IgD-negative memory B cell (primary cell): Measurements from ENCODE around the gene STIMATE. TPM values are rescaled to one million over a fixed set of nuclear protein-coding genes. Genes with fewer than 3 reads are reported as not detected.

Source experiments
- H3K27ac Mint-ChIP-seq, 3 donors: one replicate each; pipeline ENCODE4 v1.8.0; 2020 to 2022; ENCODE audit warnings: mild to moderate bottlenecking in 3 of 3, mixed read lengths in 3 of 3, moderate library complexity in 1 of 3
- H3K27me3 Mint-ChIP-seq: one replicate; pipeline ENCODE4 v1.8.0; 2021; ENCODE audit warnings: mixed read lengths
- H3K36me3 Mint-ChIP-seq: one replicate; pipeline ENCODE4 v1.8.0; 2020; ENCODE audit warnings: mild to moderate bottlenecking, mixed read lengths
- H3K4me1 Mint-ChIP-seq, 3 donors: one replicate each; pipeline ENCODE4 v1.8.0; 2020 to 2022; ENCODE audit warnings: mixed read lengths in 3 of 3, mild to moderate bottlenecking in 1 of 3
- H3K4me3 Mint-ChIP-seq, 4 donors: one replicate each; pipeline ENCODE4 v1.8.0; 2020 to 2022; ENCODE audit warnings: mild to moderate bottlenecking in 4 of 4, mixed read lengths in 4 of 4, moderate library complexity in 3 of 4
- H3K9me3 Mint-ChIP-seq, 3 donors: one replicate each; pipeline ENCODE4 v1.8.0; 2020 to 2021; ENCODE audit warnings: mixed read lengths in 3 of 3, mild to moderate bottlenecking in 1 of 3
- polyA plus RNA-seq: library from polyadenylated mRNA; unstranded; fragments of 300-500 nt; fragmentation: Illumina TruSeq; gene quantifications from one replicate; pipeline ENCODE4 v1.2.3, GENCODE V29; 2021

Gene STIMATE
- polyA plus RNA-seq, 1 donor from 2014 or later: 8.3 TPM

DNA sequence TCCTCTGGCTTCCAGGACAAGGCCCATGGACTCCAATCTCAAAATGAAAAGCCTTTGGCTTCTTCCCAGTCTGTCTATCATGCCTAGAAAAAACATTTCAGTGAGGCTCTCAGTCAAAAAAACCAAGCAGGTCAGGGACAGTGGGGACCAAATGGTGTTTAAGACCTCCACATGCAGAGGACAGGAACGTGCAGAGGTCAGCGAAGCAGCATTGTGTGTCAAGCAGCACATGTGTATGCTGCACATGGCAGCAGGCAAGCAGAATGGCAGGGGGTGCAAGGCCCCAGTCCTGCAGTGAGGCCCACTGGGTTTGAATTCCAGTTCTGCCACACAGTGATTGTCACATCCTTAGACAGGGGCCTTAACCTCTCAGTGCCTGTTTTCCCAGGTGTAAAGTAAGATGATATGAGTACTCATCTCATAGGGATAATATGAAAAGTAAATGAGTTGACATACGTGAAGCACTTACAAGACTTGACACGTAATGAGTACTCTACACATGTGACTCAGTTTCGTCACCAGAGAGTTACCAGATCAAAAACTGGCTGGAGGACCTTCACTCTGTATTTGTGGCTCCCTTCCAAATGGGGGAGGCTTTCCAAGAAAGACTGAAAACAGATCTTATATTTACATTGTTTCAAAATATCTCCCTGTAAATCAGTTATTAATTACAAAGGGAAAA lies 11.2 kb downstream of the STIMATE start:
- peaks cover 17% of the 10 kb centered on the region for H3K36me3 Mint-ChIP-seq
- H3K27ac Mint-ChIP-seq: no peak overlapping the region
- H3K4me1 Mint-ChIP-seq: peaks cover 2 to 6% (median 4%) of the 10 kb centered on the region in 3 donors
- no peak overlapping the region for H3K4me3 Mint-ChIP-seq
- no peaks in the 10 kb centered on the region for H3K27me3 Mint-ChIP-seq
- H3K9me3 Mint-ChIP-seq: peaks cover 0 to 6% (median 0%) of the 10 kb centered on the region in 3 donors

DNA sequence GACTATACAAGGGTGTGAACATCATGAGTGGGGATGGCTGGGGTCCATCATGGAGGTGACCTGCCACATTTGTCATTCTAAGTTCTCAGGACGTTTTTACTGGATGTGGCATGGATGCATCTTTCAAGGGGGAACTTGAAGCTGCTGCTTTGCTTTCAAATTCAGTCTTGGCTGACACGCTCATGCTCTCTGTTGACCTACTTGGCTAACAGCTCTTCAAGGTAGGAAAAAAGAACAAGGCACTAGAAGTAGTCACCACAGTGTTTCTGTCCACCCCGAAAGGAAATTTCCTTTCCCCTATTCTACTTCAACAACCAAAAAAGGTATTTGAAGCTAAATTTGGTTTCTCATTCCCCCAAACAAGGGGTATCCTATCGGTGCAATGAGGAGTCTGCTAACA lies 15.0 kb downstream of the STIMATE start:
- Mint-ChIP-seq H3K27me3 (no peaks in the 10 kb centered on the region), H3K27ac (no peak overlapping the region), H3K4me3 (no peak overlapping the region), H3K4me1 (peaks cover 0 to 4% (median 4%) of the 10 kb centered on the region in 3 donors), H3K9me3 (peaks cover 0 to 6% (median 0%) of the 10 kb centered on the region in 3 donors), H3K36me3 (peaks cover 14% of the 10 kb centered on the region)

DNA sequence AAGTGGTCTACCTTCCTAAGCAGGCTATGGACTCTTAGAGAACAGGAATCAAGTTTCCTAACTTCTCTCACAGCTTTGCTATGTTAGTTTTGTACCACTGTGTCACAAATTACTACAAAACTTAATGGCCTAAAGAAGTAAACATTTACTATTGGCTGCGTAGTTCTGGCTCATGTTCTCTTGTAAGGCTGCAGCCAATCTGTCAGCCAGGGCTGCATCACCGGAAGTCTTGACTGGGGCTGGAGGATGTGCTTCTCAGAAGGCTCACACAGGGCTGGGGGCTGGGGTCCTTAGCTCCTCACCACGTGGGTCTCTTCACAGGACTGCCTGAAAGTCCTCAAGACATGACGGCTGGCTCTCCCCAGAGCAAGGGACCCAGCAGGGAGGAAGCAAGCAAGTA lies 15.5 kb downstream of the STIMATE start:
- Mint-ChIP-seq H3K27ac (peak overlapping the region in 1 of 3 donors; percentile 9), H3K9me3 (peaks cover 0 to 6% (median 0%) of the 10 kb centered on the region in 3 donors), H3K27me3 (no peaks in the 10 kb centered on the region), H3K4me1 (peaks cover 0 to 4% (median 4%) of the 10 kb centered on the region in 3 donors), H3K4me3 (no peak overlapping the region), H3K36me3 (peaks cover 14% of the 10 kb centered on the region)

DNA sequence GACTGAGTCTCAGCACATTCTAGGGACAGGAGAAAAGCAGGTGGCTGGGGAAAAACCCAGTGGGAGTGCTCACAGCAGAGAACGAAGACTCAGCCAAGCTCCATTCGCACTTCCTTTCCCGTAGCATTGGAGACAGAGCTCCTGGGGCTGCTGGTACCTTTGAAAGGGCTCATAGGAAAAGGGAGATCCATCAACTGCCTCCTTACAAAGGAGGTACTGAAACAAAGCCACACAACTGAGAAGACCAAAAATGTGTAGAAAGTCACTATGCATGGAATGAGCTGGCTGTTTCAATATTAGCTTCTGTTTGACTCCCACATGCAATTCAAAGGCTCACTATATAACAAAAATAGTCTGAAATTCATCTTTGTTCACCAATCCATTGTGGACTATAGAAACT lies 16.9 kb downstream of the STIMATE start:
- Mint-ChIP-seq H3K27me3 (no peaks in the 10 kb centered on the region), H3K4me3 (no peak overlapping the region), H3K27ac (no peak overlapping the region), H3K9me3 (peaks cover 0 to 6% (median 0%) of the 10 kb centered on the region in 3 donors), H3K36me3 (peaks cover 8% of the 10 kb centered on the region), H3K4me1 (peaks cover 4 to 6% (median 4%) of the 10 kb centered on the region in 3 donors)

DNA sequence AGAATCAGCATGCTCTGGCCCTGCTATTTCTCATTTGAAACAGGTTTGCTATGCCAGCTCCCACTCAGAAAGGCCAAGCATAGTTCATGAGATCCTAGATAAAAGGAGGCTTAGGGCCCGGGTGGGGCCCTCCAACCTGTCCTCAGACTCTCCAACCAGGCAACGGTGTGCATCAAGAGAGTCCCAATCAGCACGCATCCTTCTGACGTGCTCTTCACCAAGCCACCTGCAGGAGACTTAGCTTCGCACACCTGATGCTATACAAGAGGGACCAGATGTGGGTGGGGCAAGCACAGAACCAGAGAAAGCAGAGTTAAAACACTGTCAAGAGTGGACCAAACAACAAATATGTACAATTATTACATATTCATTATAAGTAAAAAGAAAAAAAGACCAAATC lies 17.3 kb downstream of the STIMATE start:
- peaks cover 0 to 4% (median 0%) of the 10 kb centered on the region in 3 donors for H3K9me3 Mint-ChIP-seq
- H3K27me3 Mint-ChIP-seq: no peaks in the 10 kb centered on the region
- H3K4me1 Mint-ChIP-seq: peaks cover 6 to 9% (median 8%) of the 10 kb centered on the region in 3 donors
- peaks cover 6% of the 10 kb centered on the region for H3K36me3 Mint-ChIP-seq
- no peak overlapping the region for H3K4me3 Mint-ChIP-seq
- H3K27ac Mint-ChIP-seq: no peak overlapping the region

DNA sequence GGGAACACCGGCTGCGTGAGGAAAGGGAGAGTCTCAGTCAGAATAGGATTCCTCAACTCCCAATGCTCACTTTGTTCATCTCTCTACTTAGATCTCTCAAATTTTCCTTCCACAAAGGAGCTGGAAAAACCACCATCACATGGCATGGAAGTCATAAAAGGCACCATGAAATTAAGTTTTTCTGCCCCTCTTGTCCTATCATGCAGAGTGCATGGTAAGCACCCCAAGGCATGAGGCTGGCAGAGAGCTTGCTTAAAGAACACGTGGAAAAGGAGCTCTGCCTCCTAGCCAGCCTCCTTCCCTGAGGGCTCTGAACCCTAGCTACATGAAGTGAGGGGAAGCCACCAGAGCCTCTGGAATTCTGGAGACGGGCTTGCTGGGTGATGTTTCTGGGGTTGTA lies 17.8 kb downstream of the STIMATE start:
- peaks cover 2% of the 10 kb centered on the region for H3K36me3 Mint-ChIP-seq
- H3K4me3 Mint-ChIP-seq: no peak overlapping the region
- H3K4me1 Mint-ChIP-seq: peaks cover 8 to 12% (median 11%) of the 10 kb centered on the region in 3 donors
- H3K27me3 Mint-ChIP-seq: no peaks in the 10 kb centered on the region
- no peak overlapping the region for H3K27ac Mint-ChIP-seq
- H3K9me3 Mint-ChIP-seq: no peaks in the 10 kb centered on the region

DNA sequence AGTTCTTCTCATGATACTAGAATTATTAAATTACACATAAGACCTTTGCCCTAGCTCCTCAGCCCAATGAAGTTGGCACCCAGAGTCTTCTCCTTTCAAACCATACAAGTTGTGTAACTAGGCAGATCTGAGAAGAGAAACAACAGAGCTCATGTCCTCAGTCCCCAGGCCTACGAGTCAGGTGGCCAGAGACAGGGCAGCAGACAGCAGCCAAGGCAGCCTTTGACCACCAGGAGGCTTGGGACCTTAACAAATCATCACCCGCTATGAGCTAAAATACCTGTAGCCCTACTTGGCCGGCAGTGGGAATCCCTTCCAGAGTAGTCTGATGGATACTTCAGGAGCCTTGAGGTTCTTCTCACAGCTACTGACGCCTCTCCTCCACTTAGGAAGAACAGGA lies 18.3 kb downstream of the STIMATE start:
- peaks cover 2% of the 10 kb centered on the region for H3K36me3 Mint-ChIP-seq
- H3K4me1 Mint-ChIP-seq: peaks cover 6 to 16% (median 11%) of the 10 kb centered on the region in 3 donors
- no peak overlapping the region for H3K27ac Mint-ChIP-seq
- no peak overlapping the region for H3K4me3 Mint-ChIP-seq
- H3K9me3 Mint-ChIP-seq: no peaks in the 10 kb centered on the region
- H3K27me3 Mint-ChIP-seq: no peaks in the 10 kb centered on the region

DNA sequence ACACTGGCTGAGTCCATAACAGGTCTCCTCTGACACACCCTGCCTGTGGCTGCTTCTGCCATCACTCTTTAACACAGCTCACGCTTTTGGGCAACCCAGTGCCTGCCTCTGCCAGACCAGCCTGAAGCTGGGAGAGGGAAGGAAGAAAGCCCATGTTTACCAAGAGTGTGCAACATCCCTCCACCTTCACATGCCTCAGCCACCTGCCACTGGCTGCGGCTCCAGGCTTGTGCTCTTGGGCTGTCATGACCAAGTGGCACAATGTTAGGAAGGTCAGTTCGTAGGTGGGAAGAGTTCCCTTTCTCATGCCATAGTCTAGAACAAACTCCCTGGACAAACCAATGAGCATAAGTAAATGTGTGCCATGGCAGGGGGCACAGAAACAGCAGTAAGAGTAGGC lies 20.3 kb downstream of the STIMATE start:
- Mint-ChIP-seq H3K27ac (no peak overlapping the region), H3K4me3 (no peak overlapping the region), H3K4me1 (peaks cover 6 to 16% (median 11%) of the 10 kb centered on the region in 3 donors), H3K27me3 (no peaks in the 10 kb centered on the region), H3K36me3 (peaks cover 2% of the 10 kb centered on the region), H3K9me3 (no peaks in the 10 kb centered on the region)

DNA sequence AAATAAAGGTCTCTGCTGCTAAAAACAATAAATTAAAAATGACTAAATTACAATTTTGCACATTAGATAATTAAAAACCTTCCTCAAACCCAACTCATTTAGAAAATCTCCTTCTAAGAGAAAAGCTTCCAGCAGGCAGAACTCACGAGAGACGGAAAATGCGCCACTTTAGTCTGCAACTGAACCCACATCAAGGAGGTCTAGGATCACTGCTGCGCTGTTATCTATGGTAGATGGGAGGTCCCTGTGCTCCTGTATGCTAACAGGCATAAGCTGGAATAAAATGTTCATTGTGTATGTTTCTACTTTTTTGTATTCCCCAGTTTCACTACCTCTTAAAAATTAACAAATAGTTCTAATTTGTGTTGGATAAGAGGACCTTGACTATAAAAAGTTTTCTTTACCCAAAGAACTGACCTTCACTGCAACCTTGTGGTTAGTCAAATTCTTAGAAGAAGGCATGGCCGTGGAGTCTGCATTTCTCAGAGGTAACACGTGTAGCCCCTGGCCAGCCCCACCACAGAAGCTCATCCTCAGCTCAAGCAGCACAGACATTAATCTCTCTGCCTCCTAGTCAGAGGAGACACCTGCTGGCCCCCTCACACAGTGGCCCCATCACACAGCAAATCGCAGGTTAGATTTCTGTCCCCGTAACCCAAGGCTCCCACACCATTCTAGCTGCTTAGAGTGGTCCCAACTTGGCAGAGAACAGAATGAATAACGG lies 22.3 kb downstream of the STIMATE start:
- H3K4me3 Mint-ChIP-seq: peak overlapping the region in 2 of 4 donors; percentile 5 to 47
- no peaks in the 10 kb centered on the region for H3K9me3 Mint-ChIP-seq
- H3K4me1 Mint-ChIP-seq: peaks cover 6 to 16% (median 15%) of the 10 kb centered on the region in 3 donors
- peaks cover 2% of the 10 kb centered on the region for H3K36me3 Mint-ChIP-seq
- no peak overlapping the region for H3K27ac Mint-ChIP-seq
- no peaks in the 10 kb centered on the region for H3K27me3 Mint-ChIP-seq

DNA sequence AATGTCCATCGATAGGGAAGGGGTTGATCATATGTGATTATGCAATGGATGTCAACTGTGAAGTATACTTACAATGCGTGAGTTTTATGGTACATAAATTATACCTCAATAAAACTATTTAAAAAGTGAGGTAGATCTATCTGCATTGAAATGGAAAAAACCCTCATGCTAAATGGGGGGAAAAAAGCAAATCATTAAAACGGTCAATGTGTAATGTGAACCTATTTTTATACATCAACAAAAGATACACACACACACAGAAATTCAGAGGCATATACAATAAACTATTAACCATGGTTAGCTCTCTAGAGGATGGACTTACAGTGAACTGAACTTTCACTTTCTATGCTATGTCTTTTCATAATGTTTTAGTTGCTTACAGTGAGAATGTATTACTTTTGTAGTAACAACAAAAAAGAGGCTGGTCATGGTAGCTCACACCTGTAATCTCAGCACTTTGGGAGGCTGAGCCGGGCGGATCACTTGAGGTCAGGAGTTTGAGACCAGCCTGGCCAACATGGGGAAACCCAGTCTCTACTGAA lies 23.1 kb downstream of the STIMATE start:
- H3K36me3 Mint-ChIP-seq: peaks cover 2% of the 10 kb centered on the region
- H3K4me1 Mint-ChIP-seq: peaks cover 6 to 16% (median 15%) of the 10 kb centered on the region in 3 donors
- H3K27ac Mint-ChIP-seq: no peak overlapping the region
- H3K4me3 Mint-ChIP-seq: no peak overlapping the region
- no peaks in the 10 kb centered on the region for H3K9me3 Mint-ChIP-seq
- H3K27me3 Mint-ChIP-seq: no peaks in the 10 kb centered on the region

DNA sequence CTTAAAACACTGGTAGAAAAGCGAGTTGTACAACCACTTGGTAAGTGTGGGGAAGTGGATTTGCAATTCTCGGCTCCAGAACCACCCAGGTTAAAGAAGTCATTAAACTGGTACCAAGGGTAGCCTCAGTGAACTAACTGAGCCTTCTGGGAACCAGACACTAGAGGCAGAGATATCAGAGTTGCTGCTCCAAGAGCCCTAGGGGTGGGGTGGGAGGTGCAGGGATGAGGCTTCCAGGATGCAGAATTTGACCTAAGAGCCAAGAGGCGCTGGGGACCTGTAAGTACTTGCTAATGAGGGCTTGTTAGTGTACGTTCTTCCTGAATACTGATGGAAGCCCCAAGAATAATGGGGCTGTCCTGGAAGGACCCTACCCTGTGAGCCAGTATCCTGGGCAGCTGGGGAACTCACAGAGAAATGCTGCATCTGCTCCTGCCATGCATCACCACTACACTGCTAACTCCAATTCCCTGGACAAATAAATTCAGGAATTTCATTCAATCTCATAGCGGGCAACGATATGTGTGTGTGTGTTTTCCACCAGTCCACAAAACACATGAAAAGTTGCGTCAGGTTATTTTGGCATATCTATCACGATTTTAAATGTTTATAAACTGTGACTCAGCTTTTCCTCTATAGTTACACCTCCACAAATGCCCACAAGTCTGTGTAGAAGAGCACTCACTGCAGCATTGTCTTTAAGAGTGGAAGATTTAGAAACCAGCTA lies 23.8 kb downstream of the STIMATE start:
- Mint-ChIP-seq H3K27ac (no peak overlapping the region), H3K4me1 (peaks cover 6 to 17% (median 16%) of the 10 kb centered on the region in 3 donors), H3K9me3 (no peaks in the 10 kb centered on the region), H3K4me3 (no peak overlapping the region), H3K27me3 (no peaks in the 10 kb centered on the region), H3K36me3 (peaks cover 2% of the 10 kb centered on the region)

DNA sequence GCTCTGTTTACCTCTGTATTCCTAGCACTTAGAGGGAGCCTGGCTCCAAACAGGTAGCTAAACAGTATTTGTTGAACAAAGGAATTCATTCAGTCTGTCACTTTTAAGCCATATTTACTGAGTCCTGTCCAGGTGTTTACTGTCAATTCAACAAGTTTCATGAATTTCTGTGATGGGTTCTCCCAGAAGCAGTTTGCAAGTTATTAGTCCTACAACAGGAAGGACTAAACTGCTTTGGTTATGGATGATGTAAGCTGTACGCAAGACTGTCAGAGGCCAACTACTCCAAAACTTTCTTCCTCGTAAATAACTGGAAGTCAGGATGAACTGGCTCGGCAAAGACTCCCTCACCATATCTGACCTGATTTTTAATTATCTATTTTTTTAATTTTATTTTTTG lies 25.1 kb downstream of the STIMATE start:
- Mint-ChIP-seq H3K27me3 (no peaks in the 10 kb centered on the region), H3K9me3 (no peaks in the 10 kb centered on the region), H3K36me3 (peaks cover 3% of the 10 kb centered on the region), H3K4me3 (no peak overlapping the region), H3K4me1 (peaks cover 6 to 17% (median 16%) of the 10 kb centered on the region in 3 donors), H3K27ac (no peak overlapping the region)

DNA sequence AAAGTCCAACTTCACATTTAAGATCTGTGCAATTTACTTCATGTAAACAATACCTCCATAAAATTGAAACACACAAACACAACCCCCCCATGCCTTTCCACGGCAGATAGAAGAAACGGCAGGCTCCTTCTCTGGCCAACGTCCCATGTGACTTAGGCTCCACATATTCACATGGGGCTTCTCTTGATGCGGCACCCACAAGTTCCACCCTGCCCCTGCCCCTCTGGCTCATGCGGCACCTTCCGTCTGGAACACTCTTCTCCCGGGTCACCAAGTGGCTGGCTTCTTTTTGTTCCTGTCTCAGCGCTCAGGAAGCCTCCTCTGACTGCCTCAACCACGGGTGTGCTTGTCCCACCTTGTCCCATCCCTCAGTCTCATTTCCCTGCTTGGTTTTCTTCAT lies 25.6 kb downstream of the STIMATE start:
- Mint-ChIP-seq H3K27ac (no peak overlapping the region), H3K4me1 (peaks cover 6 to 17% (median 16%) of the 10 kb centered on the region in 3 donors), H3K36me3 (peaks cover 4% of the 10 kb centered on the region), H3K27me3 (no peaks in the 10 kb centered on the region), H3K4me3 (no peak overlapping the region), H3K9me3 (no peaks in the 10 kb centered on the region)

DNA sequence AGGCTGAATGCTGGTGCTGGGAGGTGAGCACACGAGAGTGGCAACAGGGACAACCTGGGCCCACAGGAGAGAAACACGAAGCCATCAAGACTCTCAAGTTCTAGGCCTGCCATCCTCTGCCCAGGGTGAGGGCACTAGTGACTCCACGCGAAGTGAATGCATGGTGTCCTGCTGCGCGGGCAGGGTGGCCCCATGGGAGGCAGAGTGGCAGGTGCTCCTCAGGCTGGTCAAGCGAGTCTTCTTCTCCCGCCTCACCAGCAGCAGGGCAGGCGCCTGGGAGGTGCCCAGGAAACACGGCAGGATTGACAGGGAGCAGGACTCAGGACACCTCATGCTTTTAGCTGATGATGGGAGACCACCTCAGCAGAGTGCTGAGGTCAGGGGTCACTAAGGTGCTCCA lies 26.9 kb downstream of the STIMATE start:
- peaks cover 2 to 4% (median 4%) of the 10 kb centered on the region in 3 donors for H3K9me3 Mint-ChIP-seq
- H3K27ac Mint-ChIP-seq: no peak overlapping the region
- no peaks in the 10 kb centered on the region for H3K27me3 Mint-ChIP-seq
- H3K36me3 Mint-ChIP-seq: peaks cover 9% of the 10 kb centered on the region
- H3K4me1 Mint-ChIP-seq: peaks cover 6 to 13% (median 13%) of the 10 kb centered on the region in 3 donors
- H3K4me3 Mint-ChIP-seq: no peak overlapping the region

DNA sequence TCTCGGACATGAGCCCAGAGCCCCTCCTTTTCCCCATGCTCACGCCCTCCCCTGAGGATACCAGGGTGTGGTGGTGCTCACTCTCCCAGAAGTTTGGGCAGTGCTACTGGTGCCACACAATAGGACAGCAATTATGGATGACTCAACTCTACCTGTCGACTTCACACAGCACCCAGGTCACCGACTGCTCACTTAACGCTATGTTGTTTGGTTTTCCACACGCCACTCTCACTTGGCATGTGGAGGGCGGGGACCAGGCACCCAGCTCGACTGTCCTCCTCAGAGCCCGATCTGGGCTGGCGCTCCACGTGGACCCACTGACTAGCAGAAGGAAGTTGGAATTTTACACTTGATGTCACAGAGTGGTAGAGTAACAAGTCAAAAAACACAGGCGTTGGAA lies 30.9 kb downstream of the STIMATE start:
- Mint-ChIP-seq H3K9me3 (peaks cover 2 to 12% (median 10%) of the 10 kb centered on the region in 3 donors), H3K27ac (no peak overlapping the region), H3K4me1 (peaks cover 0 to 6% (median 2%) of the 10 kb centered on the region in 3 donors), H3K27me3 (no peaks in the 10 kb centered on the region), H3K4me3 (no peak overlapping the region), H3K36me3 (peaks cover 19% of the 10 kb centered on the region)
